ENCODE data around the gene PLA2G15. TPM values are rescaled to one million over a fixed set of nuclear protein-coding genes. Genes with fewer than 3 reads are reported as not detected.

Gene PLA2G15
- total and polyA plus RNA-seq, 5 donors from 2014 or later = 7.5 to 10.3 (median 9.4) TPM

DNA sequence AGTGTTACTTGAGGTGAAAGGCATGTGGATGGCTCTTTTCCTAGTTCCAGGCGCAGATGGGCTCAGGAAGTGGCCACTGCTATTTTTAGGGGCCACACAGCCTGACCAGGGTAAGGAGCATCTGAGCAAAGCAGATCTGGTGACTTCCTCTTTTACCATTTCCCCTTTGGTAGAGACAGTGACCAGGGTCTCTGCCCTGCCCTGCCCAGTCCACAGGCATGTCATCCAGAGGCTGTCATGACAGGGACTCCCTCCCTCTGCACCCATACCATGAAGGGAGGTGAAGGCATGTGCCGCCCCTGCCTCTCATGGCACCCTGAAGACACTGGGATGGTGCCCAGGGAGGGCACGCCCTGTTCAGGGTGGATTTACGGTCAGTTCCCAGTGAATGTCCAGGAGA, 2.2 kb downstream of the PLA2G15 start:
- DNase-seq = no peak
- H3K36me3 Mint-ChIP-seq = peaks cover 15% of the 10 kb centered on the region

DNA sequence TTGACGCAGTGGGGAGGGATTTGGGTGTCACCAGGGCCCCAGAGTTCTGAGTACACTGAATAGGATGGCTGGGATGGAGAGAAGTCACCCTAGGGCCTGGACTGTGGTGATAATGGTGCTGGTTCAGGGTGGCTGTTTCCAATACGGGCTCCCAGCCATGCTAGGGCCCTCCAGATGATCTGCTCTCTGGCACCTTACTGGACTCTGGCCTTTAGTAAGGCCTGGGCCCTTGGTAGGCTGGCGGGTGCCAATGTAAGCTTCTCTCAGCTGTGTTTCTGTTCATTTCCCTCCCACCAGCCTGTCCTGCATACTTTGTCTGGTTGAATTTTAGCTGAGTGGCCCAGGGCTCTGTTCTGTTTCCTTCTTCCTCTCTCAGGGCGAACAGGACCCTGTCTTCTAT, 2.8 kb downstream of the PLA2G15 start:
- H3K4me3 ChIP-seq (ENCODE audit: low read depth, low read length) = no peak overlapping the region
- peaks cover 12% of the 10 kb centered on the region for H3K36me3 ChIP-seq (ENCODE audit: control insufficient read depth, insufficient read depth, low read length)
- Mint-ChIP-seq H3K4me3 (peak overlapping the region in 3 of 4 donors; percentile 21 to 72 (median 71)), H3K9me3 (no peaks in the 10 kb centered on the region), H3K27me3 (no peaks in the 10 kb centered on the region), H3K27ac (no peak overlapping the region), H3K36me3 (peaks cover 15% of the 10 kb centered on the region), H3K4me1 (peaks cover 0 to 40% (median 24%) of the 10 kb centered on the region in 4 donors)
- ATAC-seq (ENCODE audit: low read depth in 2 of 2) (no peak), DNase-seq (no peak)
- H3K4me1 ChIP-seq (ENCODE audit: control insufficient read depth, insufficient read depth, low read length, poor library complexity, severe bottlenecking) = peaks cover 21% of the 10 kb centered on the region
- H3K27me3 ChIP-seq (ENCODE audit: control insufficient read depth, insufficient read depth, low read length) = no peaks in the 10 kb centered on the region
- no peak overlapping the region for H3K27ac ChIP-seq (ENCODE audit: insufficient read depth, low read length, poor library complexity, severe bottlenecking)
- no peaks in the 10 kb centered on the region for H3K9me3 ChIP-seq (ENCODE audit: control insufficient read depth in 2 of 2, low read length in 2 of 2)

More for the DNA sequence above, 2.2 kb downstream of the PLA2G15 start:
- ATAC-seq (ENCODE audit: low read depth in 2 of 2) = no peak
- peaks cover 0 to 40% (median 24%) of the 10 kb centered on the region in 4 donors for H3K4me1 Mint-ChIP-seq
- H3K36me3 ChIP-seq (ENCODE audit: control insufficient read depth, insufficient read depth, low read length) = peaks cover 10% of the 10 kb centered on the region
- no peaks in the 10 kb centered on the region for H3K27me3 Mint-ChIP-seq
- no peaks in the 10 kb centered on the region for H3K9me3 ChIP-seq (ENCODE audit: control insufficient read depth in 2 of 2, low read length in 2 of 2)
- H3K4me3 Mint-ChIP-seq = peak overlapping the region in 2 of 4 donors; percentile 32 to 71
- H3K4me1 ChIP-seq (ENCODE audit: control insufficient read depth, insufficient read depth, low read length, poor library complexity, severe bottlenecking) = peaks cover 21% of the 10 kb centered on the region
- H3K27ac Mint-ChIP-seq = no peak overlapping the region
- H3K27ac ChIP-seq (ENCODE audit: insufficient read depth, low read length, poor library complexity, severe bottlenecking) = no peak overlapping the region
- H3K9me3 Mint-ChIP-seq = no peaks in the 10 kb centered on the region
- H3K27me3 ChIP-seq (ENCODE audit: control insufficient read depth, insufficient read depth, low read length) = no peaks in the 10 kb centered on the region
- H3K4me3 ChIP-seq (ENCODE audit: low read depth, low read length) = no peak overlapping the region

DNA sequence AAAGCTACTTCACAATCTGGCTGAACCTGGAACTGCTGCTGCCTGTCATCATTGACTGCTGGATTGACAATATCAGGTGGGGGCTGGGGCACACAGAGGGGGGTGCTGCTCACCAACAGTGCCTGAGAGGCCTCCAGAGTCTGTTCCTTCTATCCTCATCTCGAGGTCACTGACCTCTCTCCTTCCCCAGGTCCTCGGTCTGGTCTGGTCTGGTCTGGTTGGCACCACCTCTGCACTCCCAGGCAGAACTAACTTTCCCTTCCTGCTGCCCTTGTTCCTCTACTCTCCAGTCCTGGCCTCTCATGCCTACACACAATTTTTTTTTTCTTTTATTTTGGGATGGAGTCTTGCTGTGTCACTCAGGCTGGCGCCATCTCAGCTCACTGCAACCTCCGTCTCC, 4.2 kb downstream of the PLA2G15 start:
- Mint-ChIP-seq H3K4me3 (peak overlapping the region in 1 of 4 donors; percentile 69), H3K27ac (peak overlapping the region in 1 of 3 donors; percentile 9), H3K9me3 (no peaks in the 10 kb centered on the region), H3K4me1 (peaks cover 0 to 37% (median 24%) of the 10 kb centered on the region in 4 donors), H3K36me3 (peaks cover 15% of the 10 kb centered on the region), H3K27me3 (no peaks in the 10 kb centered on the region)
- Histone ChIP-seq H3K4me3 (ENCODE audit: low read depth, low read length) (no peak overlapping the region), H3K4me1 (ENCODE audit: control insufficient read depth, insufficient read depth, low read length, poor library complexity, severe bottlenecking) (peaks cover 19% of the 10 kb centered on the region), H3K27ac (ENCODE audit: insufficient read depth, low read length, poor library complexity, severe bottlenecking) (no peak overlapping the region), H3K27me3 (ENCODE audit: control insufficient read depth, insufficient read depth, low read length) (no peaks in the 10 kb centered on the region), H3K9me3 (ENCODE audit: control insufficient read depth in 2 of 2, low read length in 2 of 2) (no peaks in the 10 kb centered on the region), H3K36me3 (ENCODE audit: control insufficient read depth, insufficient read depth, low read length) (peaks cover 19% of the 10 kb centered on the region)
- ATAC-seq (ENCODE audit: low read depth in 2 of 2) = no peak
- DNase-seq = no peak

DNA sequence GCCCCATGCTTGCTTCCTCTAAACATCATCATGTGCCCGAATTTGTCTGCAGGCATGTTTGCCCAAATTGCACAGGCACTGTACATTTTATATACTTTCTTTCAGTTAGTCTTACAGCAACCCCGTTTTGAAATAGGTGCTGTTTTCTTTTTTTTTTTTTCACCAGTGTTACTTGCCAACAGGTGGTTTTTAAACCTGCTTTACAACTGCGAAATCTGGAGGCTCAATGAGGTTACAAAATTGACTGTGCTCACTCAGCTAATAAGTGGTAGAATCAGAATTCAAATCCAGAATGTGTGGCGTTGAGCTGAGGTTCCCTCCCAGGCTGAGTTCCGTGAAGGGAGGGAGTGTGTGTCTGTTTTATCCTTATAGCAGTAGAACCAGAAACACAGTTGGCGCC, 5.8 kb downstream of the PLA2G15 start:
- no peaks in the 10 kb centered on the region for H3K9me3 ChIP-seq (ENCODE audit: control insufficient read depth in 2 of 2, low read length in 2 of 2)
- no peak for DNase-seq
- no peaks in the 10 kb centered on the region for H3K27me3 ChIP-seq (ENCODE audit: control insufficient read depth, insufficient read depth, low read length)
- peak overlapping the region in 1 of 3 donors; percentile 80 for H3K27ac Mint-ChIP-seq
- H3K27ac ChIP-seq (ENCODE audit: insufficient read depth, low read length, poor library complexity, severe bottlenecking) = no peak overlapping the region
- peaks cover 12% of the 10 kb centered on the region for H3K36me3 Mint-ChIP-seq
- peaks cover 8% of the 10 kb centered on the region for H3K4me1 ChIP-seq (ENCODE audit: control insufficient read depth, insufficient read depth, low read length, poor library complexity, severe bottlenecking)
- no peaks in the 10 kb centered on the region for H3K27me3 Mint-ChIP-seq
- no peak for ATAC-seq (ENCODE audit: low read depth in 2 of 2)
- no peak overlapping the region for H3K4me3 ChIP-seq (ENCODE audit: low read depth, low read length)
- H3K36me3 ChIP-seq (ENCODE audit: control insufficient read depth, insufficient read depth, low read length) = peaks cover 27% of the 10 kb centered on the region
- peaks cover 0 to 25% (median 16%) of the 10 kb centered on the region in 4 donors for H3K4me1 Mint-ChIP-seq
- H3K9me3 Mint-ChIP-seq = no peaks in the 10 kb centered on the region
- no peak overlapping the region for H3K4me3 Mint-ChIP-seq

DNA sequence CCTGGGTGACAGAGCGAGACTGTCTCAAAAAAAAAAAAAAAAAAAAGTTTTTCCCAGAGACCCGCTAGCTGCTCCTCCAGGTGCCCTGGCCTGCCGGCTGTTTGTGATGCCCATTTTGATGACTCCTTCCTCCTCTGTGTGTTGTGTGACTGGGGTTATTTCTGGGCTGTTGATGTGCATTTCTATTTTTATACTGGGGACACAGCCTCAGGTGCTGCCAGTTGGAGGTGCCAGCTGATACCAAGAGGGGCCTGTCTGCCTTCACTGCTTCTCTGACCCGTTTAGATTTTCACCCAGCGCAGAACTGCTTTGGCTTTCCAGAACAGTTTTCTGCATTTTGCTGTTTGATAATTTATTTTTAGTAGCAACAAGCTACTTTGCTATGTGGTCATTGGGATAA, 6.7 kb downstream of the PLA2G15 start:
- peaks cover 0 to 18% (median 8%) of the 10 kb centered on the region in 4 donors for H3K4me1 Mint-ChIP-seq
- no peak overlapping the region for H3K4me3 Mint-ChIP-seq
- peaks cover 12% of the 10 kb centered on the region for H3K36me3 Mint-ChIP-seq
- DNase-seq = no peak
- Histone ChIP-seq H3K4me1 (ENCODE audit: control insufficient read depth, insufficient read depth, low read length, poor library complexity, severe bottlenecking) (no peaks in the 10 kb centered on the region), H3K36me3 (ENCODE audit: control insufficient read depth, insufficient read depth, low read length) (peaks cover 27% of the 10 kb centered on the region), H3K4me3 (ENCODE audit: low read depth, low read length) (no peak overlapping the region), H3K27me3 (ENCODE audit: control insufficient read depth, insufficient read depth, low read length) (no peaks in the 10 kb centered on the region), H3K27ac (ENCODE audit: insufficient read depth, low read length, poor library complexity, severe bottlenecking) (no peak overlapping the region), H3K9me3 (ENCODE audit: control insufficient read depth in 2 of 2, low read length in 2 of 2) (no peaks in the 10 kb centered on the region)
- no peaks in the 10 kb centered on the region for H3K9me3 Mint-ChIP-seq
- H3K27me3 Mint-ChIP-seq = no peaks in the 10 kb centered on the region
- no peak for ATAC-seq (ENCODE audit: low read depth in 2 of 2)
- peak overlapping the region in 1 of 3 donors; percentile 14 for H3K27ac Mint-ChIP-seq

DNA sequence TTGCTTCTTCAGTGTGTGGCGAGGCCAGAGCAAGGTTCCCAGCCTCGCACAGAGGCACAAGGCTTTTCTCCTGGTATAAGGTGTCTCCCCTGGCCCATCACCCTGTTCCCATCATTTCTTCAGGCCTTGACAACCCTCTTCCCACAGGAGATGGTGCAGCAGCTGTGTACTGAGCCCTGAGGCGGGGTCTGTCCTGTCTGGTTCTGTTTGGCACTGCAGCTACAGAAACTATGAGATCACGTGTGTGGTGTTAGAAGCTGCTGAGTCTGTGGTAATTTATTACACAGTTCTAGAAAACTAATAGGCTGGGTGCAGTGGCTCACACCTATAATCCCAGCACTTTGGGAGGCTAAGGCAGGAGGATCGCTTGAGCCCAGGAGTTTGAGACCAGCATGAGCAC, 7.2 kb downstream of the PLA2G15 start:
- Mint-ChIP-seq H3K4me3 (peak overlapping the region in 1 of 4 donors; percentile 54), H3K27me3 (no peaks in the 10 kb centered on the region), H3K9me3 (no peaks in the 10 kb centered on the region), H3K36me3 (peaks cover 12% of the 10 kb centered on the region), H3K27ac (no peak overlapping the region), H3K4me1 (peaks cover 0 to 15% (median 6%) of the 10 kb centered on the region in 4 donors)
- Histone ChIP-seq H3K4me3 (ENCODE audit: low read depth, low read length) (no peak overlapping the region), H3K9me3 (ENCODE audit: control insufficient read depth in 2 of 2, low read length in 2 of 2) (no peaks in the 10 kb centered on the region), H3K27me3 (ENCODE audit: control insufficient read depth, insufficient read depth, low read length) (no peaks in the 10 kb centered on the region), H3K4me1 (ENCODE audit: control insufficient read depth, insufficient read depth, low read length, poor library complexity, severe bottlenecking) (no peaks in the 10 kb centered on the region), H3K27ac (ENCODE audit: insufficient read depth, low read length, poor library complexity, severe bottlenecking) (no peak overlapping the region), H3K36me3 (ENCODE audit: control insufficient read depth, insufficient read depth, low read length) (peaks cover 27% of the 10 kb centered on the region)
- DNase-seq = no peak
- ATAC-seq (ENCODE audit: low read depth in 2 of 2) = no peak

DNA sequence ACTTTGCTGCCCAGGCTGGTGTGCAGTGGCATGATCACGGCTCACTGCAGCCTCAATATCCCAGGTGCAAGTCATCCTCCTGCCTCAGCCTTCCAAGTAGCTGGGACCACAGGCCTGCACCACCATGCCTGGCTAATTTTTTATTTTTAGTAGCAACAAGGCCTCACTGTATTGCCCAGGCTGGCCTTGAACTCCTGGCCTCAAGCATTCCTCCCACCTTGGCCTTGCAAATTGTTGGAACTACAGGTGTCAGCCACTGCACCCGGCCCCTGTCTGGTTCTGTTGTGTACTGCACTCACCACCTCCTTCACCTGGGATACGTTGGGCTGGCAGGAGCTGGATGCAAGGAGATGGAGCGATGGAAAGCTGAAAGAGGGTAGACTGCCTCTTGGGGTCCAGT, 8.5 kb downstream of the PLA2G15 start:
- Histone ChIP-seq H3K27me3 (ENCODE audit: control insufficient read depth, insufficient read depth, low read length) (no peaks in the 10 kb centered on the region), H3K36me3 (ENCODE audit: control insufficient read depth, insufficient read depth, low read length) (peaks cover 27% of the 10 kb centered on the region), H3K4me3 (ENCODE audit: low read depth, low read length) (no peak overlapping the region), H3K27ac (ENCODE audit: insufficient read depth, low read length, poor library complexity, severe bottlenecking) (no peak overlapping the region), H3K9me3 (ENCODE audit: control insufficient read depth in 2 of 2, low read length in 2 of 2) (no peaks in the 10 kb centered on the region), H3K4me1 (ENCODE audit: control insufficient read depth, insufficient read depth, low read length, poor library complexity, severe bottlenecking) (no peaks in the 10 kb centered on the region)
- Mint-ChIP-seq H3K27ac (peak overlapping the region in 1 of 3 donors; percentile 93), H3K9me3 (no peaks in the 10 kb centered on the region), H3K27me3 (no peaks in the 10 kb centered on the region), H3K36me3 (peaks cover 19% of the 10 kb centered on the region), H3K4me3 (no peak overlapping the region), H3K4me1 (peaks cover 0 to 8% (median 5%) of the 10 kb centered on the region in 4 donors)
- no peak for ATAC-seq (ENCODE audit: low read depth in 2 of 2)
- DNase-seq = no peak

DNA sequence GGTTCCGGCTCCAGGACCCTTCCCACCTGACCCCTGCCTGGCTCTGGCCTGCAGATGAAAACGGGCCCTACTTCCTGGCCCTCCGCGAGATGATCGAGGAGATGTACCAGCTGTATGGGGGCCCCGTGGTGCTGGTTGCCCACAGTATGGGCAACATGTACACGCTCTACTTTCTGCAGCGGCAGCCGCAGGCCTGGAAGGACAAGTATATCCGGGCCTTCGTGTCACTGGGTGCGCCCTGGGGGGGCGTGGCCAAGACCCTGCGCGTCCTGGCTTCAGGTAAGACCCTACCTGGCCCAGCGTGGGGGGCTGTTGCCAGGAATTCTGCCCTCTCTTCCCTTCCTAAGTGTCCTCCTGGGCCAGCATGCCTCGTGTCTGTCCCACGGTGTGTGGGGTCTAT, 10.5 kb downstream of the PLA2G15 start:
- Mint-ChIP-seq H3K9me3 (no peaks in the 10 kb centered on the region), H3K4me3 (no peak overlapping the region), H3K27me3 (no peaks in the 10 kb centered on the region), H3K4me1 (peaks cover 0 to 8% (median 3%) of the 10 kb centered on the region in 4 donors), H3K27ac (no peak overlapping the region), H3K36me3 (peaks cover 25% of the 10 kb centered on the region)
- DNase-seq = no peak
- Histone ChIP-seq H3K27me3 (ENCODE audit: control insufficient read depth, insufficient read depth, low read length) (no peaks in the 10 kb centered on the region), H3K4me1 (ENCODE audit: control insufficient read depth, insufficient read depth, low read length, poor library complexity, severe bottlenecking) (no peaks in the 10 kb centered on the region), H3K36me3 (ENCODE audit: control insufficient read depth, insufficient read depth, low read length) (peaks cover 34% of the 10 kb centered on the region), H3K27ac (ENCODE audit: insufficient read depth, low read length, poor library complexity, severe bottlenecking) (no peak overlapping the region), H3K9me3 (ENCODE audit: control insufficient read depth in 2 of 2, low read length in 2 of 2) (no peaks in the 10 kb centered on the region), H3K4me3 (ENCODE audit: low read depth, low read length) (no peak overlapping the region)
- ATAC-seq (ENCODE audit: low read depth in 2 of 2) = no peak

Measured in CD4-positive, CD25-positive, alpha-beta regulatory T cell (primary cell).